Epidermal melanocyte (primary cell): ENCODE results near the gene TMEM114.

Experiments used
- DNase-seq: peaks from one replicate; pipeline ENCODE4 v3.0.0; 2011; ENCODE audit warnings: low spot score; ENCODE audit not compliant: insufficient read length

The TMEM114 gene

DNA sequence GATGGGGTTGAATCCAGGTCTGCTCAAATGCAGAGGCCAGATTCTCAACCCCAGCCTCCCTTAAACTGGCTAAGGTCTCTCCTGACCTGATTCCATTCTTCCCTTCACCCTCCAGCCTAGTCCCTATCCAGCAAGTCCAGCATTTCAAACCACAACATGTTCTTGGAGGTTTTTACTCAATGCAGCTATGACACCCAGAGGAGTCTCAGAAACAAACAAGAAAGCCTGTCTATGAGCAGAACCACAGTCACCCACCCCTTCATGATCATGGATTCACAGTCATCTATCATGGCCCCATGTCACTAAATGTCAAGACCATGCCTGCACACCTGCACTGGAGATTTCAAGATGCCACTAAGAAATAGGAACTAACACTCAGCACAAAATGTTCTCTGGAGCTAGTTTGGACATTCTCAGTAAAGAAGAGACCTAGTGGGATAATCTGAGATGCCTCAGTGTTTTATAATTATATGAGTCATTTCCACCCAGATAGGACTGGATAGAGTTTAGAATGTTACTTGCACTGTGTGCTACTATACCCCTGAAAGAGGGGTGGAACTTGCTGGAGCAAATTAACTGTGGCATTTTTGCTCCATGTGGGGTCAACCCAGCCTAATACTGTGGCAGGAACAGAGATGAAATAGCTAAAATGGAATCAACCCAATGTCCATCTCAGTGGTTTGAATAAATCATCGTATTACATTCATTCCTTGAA is 21.7 kb upstream of the TMEM114 start:
- DNase-seq: no peak

- DNase-seq: no peak
These were observed 20.8 kb upstream of the TMEM114 start for GRCh38 chr16:8611122-8611521.

GRCh38 chr16:8607214-8607613 is 16.9 kb upstream of the TMEM114 start:
- DNase-seq: no peak

DNA sequence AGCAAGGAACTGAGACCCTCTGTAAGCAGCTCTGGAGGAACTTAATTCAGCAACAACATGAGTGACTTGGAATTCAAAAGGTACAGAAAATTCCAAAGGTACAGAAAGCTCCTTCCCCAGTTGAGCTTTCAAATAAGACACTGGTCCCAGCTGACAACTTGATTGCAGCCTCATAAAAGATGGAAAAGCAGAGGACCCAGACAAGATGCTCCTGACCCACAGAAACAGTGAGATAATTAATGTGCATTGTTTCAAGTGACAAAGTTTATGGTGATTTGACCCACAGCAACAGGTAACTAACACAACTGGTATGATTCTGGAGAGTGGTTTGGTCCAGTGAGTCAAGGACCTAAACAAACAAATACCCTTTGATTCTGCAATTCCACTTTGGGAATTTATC is 15.2 kb upstream of the TMEM114 start:
- no peak for DNase-seq

DNA sequence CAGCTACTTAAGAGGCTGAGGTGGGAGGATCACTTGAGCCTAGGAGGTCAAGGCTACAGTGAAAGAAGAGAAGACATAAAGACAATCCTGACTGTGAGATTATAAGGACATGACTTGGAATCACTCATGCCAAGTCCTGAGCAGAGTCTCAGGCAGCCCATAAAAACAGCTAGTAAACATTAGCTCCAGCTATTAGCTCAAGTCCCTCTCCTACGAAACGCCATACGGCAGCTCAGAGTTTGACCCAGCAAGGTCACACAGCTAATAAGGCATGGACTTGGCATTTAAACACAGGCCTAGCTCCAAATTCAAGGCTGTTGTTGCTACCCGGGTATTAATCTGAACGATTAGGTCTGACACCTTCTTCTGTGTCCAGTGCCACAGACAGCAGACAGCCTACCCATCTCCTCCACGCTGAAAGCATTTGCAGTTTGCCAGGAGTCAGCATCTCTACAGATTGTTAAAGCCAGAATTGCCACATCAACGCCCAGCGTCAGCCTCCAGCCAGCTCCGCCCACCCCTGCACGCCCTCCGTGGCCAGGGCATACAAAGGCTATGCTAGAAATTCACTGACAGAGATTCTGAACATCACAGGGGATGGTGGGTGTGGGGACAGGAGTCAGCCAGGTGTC is 9.9 kb upstream of the TMEM114 start:
- no peak for DNase-seq

DNA sequence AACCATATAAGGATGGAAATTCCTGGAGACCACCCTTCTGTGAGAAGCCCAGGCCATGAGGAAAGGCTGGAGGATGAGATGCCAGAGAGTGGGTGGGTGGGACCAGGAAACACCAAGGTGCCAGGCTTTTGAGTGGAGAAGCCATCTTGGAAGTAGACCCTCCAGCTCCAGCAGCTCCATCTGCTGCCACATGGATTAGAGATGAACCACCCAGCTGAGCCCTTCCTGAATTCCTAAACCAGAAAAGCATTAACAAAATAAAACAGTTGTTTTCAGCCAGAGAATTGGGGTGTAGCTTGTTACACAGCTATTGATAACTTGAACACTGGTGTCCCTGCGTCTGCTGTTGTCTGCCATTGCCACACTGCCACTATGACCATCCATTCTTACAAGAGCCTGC is 6.3 kb upstream of the TMEM114 start:
- DNase-seq: no peak

DNA sequence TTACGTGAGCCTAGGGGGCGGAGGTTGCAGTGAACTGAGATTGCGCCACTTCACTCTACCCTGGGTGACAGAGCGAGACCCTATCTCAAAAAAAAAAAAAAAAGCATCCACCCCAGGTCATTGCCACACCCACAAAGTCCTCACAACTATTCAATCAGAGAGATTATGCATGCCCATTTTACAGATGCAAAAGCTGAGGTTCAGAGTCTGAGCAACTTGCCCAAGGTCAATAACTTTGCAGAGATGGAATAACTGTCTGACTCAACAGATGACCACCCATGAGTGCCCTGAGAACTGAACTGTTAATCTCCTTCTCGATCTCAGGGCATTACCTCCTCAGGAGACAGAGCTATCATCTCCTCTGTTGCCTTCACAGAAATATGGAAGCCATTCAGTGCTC is 5.5 kb upstream of the TMEM114 start:
- DNase-seq: no peak

DNA sequence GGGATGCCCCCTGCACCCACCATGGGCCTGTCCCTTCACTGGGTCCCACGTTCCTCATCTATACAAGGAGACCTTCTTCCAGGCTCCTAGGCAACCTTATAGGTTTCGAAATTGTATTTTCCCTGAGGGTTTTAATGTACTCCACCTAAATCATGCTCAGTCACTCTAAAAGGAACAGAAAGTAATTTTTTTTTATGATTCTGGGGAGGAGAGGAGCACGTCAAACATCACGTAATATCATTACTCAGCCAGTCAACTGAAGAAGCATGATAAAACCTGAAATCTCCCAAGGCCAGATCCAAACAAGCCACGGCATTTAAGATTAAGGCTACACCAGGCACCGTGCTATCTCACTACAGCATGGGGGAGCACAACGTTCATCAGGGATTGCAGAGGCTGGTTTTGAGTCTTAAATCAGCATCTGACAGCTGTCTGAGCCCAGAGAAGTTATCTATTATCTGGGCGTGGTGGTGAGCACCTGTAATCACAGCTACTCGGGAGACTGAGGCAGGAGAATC is 3.9 kb upstream of the TMEM114 start:
- DNase-seq: no peak

DNA sequence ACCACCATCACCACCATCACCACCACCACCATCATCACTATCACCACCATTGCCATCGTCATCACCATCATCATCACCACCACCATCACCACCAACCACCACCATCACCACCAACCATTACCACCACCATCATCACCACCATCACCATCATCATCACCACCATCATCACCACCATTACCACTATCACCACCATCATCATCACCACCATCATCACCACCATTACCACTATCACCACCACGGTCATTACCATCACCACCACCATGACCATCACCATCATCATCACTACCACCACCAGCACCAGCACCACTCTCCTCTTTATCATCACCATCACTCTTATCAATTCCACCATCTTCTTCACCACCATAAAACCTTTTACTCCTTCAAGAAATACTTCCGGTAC is 1.1 kb upstream of the TMEM114 start:
- no peak for DNase-seq

DNA sequence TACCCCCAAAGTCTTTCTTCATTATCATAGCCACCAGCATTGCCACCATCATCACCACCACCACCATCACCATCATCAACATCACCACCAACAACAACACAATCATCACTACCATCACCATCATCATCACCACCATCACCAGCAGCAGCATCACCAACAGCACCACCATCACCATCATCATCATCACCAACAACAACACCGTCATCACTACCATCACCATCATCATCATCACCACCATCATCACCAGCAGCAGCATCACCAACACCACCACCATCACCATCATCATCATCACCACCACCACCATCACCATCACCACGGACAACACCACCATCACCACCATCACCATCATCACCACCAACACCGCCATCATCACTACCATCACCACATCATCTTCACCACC is 500 bp upstream of the TMEM114 start:
- DNase-seq: no peak

DNA sequence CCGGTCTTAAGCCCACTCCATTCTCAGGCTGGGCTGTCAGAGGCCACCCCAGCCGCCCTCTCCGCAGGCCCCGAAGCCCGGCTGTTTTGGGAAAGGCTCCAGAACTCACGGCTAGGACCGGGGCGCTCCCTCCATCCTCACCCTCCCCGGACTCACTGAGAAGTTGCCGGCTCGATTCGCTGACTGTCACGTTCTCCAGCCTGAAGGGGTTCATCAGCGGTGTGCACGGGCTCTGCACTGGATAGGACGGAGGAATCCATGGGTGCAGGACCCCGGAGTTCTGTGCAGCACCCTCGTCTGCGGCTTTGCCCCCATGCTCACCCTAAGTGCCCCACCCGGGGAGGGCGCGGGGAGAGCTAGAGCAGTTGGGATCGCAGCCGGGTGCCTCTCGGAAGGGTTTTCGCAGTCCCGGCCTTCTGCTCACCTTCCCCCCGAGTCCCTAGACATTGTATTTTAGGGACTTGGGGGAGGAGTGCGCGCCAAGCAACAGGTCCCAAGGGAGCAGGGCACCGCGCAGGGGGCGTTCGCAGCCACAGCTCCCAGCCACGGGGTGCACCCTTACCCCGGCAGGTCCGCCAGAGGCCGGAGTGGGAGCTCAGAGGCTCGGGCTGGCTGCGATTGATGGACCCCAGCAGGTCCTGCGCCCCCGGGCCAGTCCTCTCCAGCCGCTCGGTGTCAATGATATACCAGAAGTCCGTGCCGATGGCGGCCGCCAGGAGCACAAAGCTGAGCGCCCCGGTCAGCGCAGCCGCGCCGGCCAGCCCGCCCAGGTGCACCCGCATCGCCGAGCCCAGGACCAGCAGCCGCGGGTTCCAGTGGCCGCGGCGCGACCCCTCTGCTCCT is 1.0 kb downstream of the TMEM114 start:
- no peak for DNase-seq

DNA sequence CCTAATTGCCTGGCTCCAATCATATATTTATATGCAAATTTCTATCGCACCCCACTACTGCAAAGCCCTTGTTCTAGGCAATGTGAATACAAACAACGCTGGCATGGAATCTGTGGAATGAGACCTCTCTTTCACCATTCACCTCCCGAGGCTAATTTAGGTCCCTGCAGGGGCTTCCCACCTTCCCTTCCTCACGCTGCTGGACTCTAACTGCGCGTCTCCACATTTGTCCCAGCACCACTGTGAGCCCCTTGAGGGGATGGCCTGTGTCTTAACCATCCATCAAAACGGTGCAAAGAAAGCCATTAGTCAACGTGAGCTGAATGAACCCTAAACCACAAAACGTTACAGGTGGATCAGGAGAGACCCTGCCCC is 1.6 kb downstream of the TMEM114 start:
- DNase-seq: no peak

- no peak for DNase-seq
These were observed 3.2 kb downstream of the TMEM114 start for GRCh38 chr16:8587065-8587464.

DNA sequence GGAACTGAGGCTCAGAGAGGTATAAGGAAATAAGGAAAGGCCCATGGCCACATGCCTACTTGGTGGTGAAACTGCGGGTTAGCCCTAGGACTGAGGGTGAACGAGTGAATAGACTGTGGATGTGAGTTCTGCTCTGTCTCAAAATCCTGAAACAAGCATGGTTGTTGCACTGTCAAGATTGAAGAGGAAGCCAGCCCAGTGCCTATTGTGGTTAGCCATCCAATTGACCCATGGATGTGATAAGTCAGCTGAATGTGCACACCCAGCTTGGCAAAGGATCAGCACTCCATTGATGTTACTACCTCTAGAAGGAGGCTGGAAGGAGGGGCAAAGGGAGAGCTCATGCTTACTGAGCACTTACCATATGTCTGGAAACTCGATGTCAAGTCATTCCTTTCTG is 4.5 kb downstream of the TMEM114 start:
- no peak for DNase-seq

GRCh38 chr16:8585041-8585440 is 5.3 kb downstream of the TMEM114 start:
- DNase-seq: no peak

DNA sequence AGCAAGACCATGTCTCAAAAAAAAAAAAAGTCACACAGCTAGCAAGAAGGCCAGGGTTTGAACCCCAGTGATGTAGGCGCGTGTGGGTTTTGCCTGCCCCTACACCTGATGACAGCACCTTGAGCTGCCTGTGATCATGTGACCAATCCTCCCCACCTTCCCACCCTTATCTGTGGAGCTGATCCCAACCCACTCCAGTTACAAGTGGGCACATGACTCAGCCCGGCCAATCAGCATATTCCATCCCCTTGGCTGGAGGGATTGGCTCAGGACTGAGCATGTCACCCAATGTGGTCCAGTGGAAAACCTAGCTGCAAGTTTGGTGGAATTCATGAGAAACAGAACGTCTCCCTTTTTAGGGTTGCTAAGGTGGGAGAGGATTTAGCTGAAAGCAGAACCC is 6.6 kb downstream of the TMEM114 start:
- DNase-seq: no peak

DNA sequence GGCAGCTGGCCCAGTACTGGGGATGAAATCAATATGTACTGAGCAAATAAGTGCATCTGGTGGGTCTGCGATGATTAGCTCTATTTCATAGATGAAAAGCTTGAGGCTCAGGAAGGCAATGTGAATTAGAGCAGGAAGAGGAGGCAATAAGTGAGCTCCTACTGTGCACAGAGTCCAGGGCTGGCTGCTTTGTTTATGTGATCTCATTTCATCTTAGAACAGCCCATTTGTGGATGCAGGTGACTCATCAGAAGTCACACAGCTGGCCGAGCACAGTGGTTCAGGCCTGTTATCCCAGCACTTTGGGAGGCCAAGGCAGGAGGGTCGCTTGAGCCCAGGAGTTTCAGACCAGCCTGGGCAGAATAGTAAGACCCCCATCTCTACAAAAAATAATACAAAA is 7.1 kb downstream of the TMEM114 start:
- no peak for DNase-seq

- DNase-seq: no peak
These were observed 8.3 kb downstream of the TMEM114 start for GRCh38 chr16:8581831-8582580.

DNA sequence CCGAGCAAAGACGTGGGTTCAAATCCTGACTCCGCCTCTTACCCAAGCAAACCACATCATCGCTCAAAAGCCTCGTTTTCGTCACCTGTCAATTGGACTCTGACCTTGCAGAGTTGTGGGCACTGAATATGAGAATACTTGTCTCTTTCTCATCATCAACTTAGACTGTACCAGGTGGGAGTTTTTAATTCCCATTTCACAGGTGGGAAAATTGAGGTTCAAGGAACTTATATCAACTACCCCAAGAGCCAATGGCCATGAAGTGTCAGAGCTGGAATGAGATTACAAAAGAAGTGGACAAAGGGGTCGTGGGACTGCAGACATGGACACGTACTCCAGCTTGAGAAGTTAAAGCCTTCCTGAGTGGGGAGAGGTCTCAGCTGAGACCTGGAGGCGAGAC is 10.8 kb downstream of the TMEM114 start:
- no peak for DNase-seq

GRCh38 chr16:8577678-8578304 is 12.5 kb downstream of the TMEM114 start:
- no peak for DNase-seq
